ENCODE results near the gene PTPA. TPM values are rescaled to one million over a fixed set of nuclear protein-coding genes. Genes with fewer than 3 reads are reported as not detected.
"Not testable (repeated sequence)": the region's sequence is repeated elsewhere in the genome, so short reads cannot be mapped to it uniquely, and the experiment has no call there.

Gene PTPA
- total and polyA plus RNA-seq, 10 of the 15 experiments (the other 5 are each of a cell fraction or from before 2014, with no cell fraction given) = 1.6 to 111 (median 55.1) TPM

- TF ChIP-seq RELB (IDR thresholded peaks at IDR 0.05; ENCODE audit: low read depth) = no peak
- TF ChIP-seq BHLHE40 (IDR thresholded peaks at IDR 0.05; ENCODE audit: borderline replicate concordance in 1 of 2, low read depth in 2 of 2, low read length in 1 of 2) = no peak
These were observed 75.8 kb downstream of the PTPA start (continued) for GRCh38 chr9:129187042-129187441.

GRCh38 chr9:129189971-129190370 is 78.8 kb downstream of the PTPA start:
- H3K9me3 ChIP-seq (replicated peaks; ENCODE audit: control insufficient read depth, insufficient read depth, low read length); H3K79me2 ChIP-seq (ENCODE audit: control insufficient read depth, insufficient read depth, low read length); BruUV-seq (replicated peaks); H3K4me3 ChIP-seq; DNase-seq (ENCODE audit: low read depth, low spot score); H3K9ac ChIP-seq (ENCODE audit: control insufficient read depth, insufficient read depth, low read length); intact Hi-C loops (cut with micrococcal nuclease; ENCODE audit: unreplicated experiment); H3K27ac ChIP-seq (ENCODE audit: control insufficient read depth, insufficient read depth); H3K4me1 ChIP-seq (ENCODE audit: control insufficient read depth, insufficient read depth, low read length); ATAC-seq; FAIRE-seq; CTCF ChIA-PET; H2AFZ ChIP-seq (ENCODE audit: control insufficient read depth, low read depth, low read length); H3K27me3 ChIP-seq (replicated peaks in 1 of 2; ENCODE audit: control insufficient read depth in 2 of 2, insufficient read depth in 2 of 2, low read length in 1 of 2); SMC1A ChIA-PET (ENCODE audit: uncharacterized antibody, unreplicated experiment); in situ Hi-C loops (cut with MboI); POLR2A ChIA-PET; RAD21 ChIA-PET (ENCODE audit: unreplicated experiment); H3K4me2 ChIP-seq (ENCODE audit: control insufficient read depth, insufficient read depth); H3K36me3 ChIP-seq (ENCODE audit: control insufficient read depth in 2 of 2, insufficient read depth in 2 of 2, low read length in 1 of 2); H4K20me1 ChIP-seq (ENCODE audit: control insufficient read depth, insufficient read depth): not testable (repeated sequence)
- 57% methylated on average over 8 of the region's 8 CpGs for WGBS (ENCODE audit: insufficient coverage, insufficient replicate concordance, low lambda C conversion rate, missing lambda C conversion rate)

GRCh38 chr9:129191234-129191633 is 80.0 kb downstream of the PTPA start:
- ChIA-PET SMC1A (ENCODE audit: uncharacterized antibody, unreplicated experiment) (no interaction called here), RAD21 (ENCODE audit: unreplicated experiment) (no interaction called here)
- TF ChIP-seq NRF1 (conservative IDR thresholded peaks at IDR 0.05; ENCODE audit: low read depth, low read length) (no peak), MXI1 (IDR thresholded peaks at IDR 0.05; ENCODE audit: low read depth, low read length) (no peak), TARDBP (IDR thresholded peaks at IDR 0.05; ENCODE audit: borderline replicate concordance) (no peak), ELK1 (IDR thresholded peaks at IDR 0.05; ENCODE audit: low read depth, low read length) (no peak), BCL11A (IDR thresholded peaks at IDR 0.05; ENCODE audit: low read depth, low read length) (no peak), WRNIP1 (IDR thresholded peaks at IDR 0.05; ENCODE audit: borderline replicate concordance, low read depth, low read length) (no peak), IRF5 (IDR thresholded peaks at IDR 0.05; ENCODE audit: borderline replicate concordance) (no peak), ZNF24 (IDR thresholded peaks at IDR 0.05) (no peak), BRCA1 (IDR thresholded peaks at IDR 0.05; ENCODE audit: low read depth, low read length) (no peak), SUPT20H (IDR thresholded peaks at IDR 0.05; ENCODE audit: borderline replicate concordance, control insufficient read depth, low read depth, low read length) (no peak)

More at GRCh38 chr9:129191234-129191633, 80.0 kb downstream of the PTPA start:
- H2AFZ ChIP-seq (ENCODE audit: control insufficient read depth, low read depth, low read length) = no peak overlapping the region
- H3K79me2 ChIP-seq (ENCODE audit: control insufficient read depth, insufficient read depth, low read length) = no peaks in the 10 kb centered on the region
- FAIRE-seq (no peak), ATAC-seq (no peak), DNase-seq (ENCODE audit: low read depth, low spot score) (no peak)
- H4K20me1 ChIP-seq (ENCODE audit: control insufficient read depth, insufficient read depth) = no peaks in the 10 kb centered on the region
- H3K27ac ChIP-seq (ENCODE audit: control insufficient read depth, insufficient read depth) = no peak overlapping the region
- ChIA-PET CTCF (no interaction called here), POLR2A (no interaction called here)
- no peaks in the 10 kb centered on the region for H3K4me1 ChIP-seq (ENCODE audit: control insufficient read depth, insufficient read depth, low read length)
- H3K4me2 ChIP-seq (ENCODE audit: control insufficient read depth, insufficient read depth) = no peak overlapping the region
- BruUV-seq (replicated peaks) = no TSS peak
- no peak overlapping the region for H3K4me3 ChIP-seq
- no peaks in the 10 kb centered on the region for H3K36me3 ChIP-seq (ENCODE audit: control insufficient read depth in 2 of 2, insufficient read depth in 2 of 2, low read length in 1 of 2)
- intact Hi-C loops (cut with micrococcal nuclease; ENCODE audit: unreplicated experiment) (no loop called here), in situ Hi-C loops (cut with MboI) (no loop called here)
- H3K9ac ChIP-seq (ENCODE audit: control insufficient read depth, insufficient read depth, low read length) = no peak overlapping the region
- H3K27me3 ChIP-seq (replicated peaks in 1 of 2; ENCODE audit: control insufficient read depth in 2 of 2, insufficient read depth in 2 of 2, low read length in 1 of 2) = peaks cover 0 to 5% of the 10 kb centered on the region in 2 experiments; a peak in 3 of 4 replicates
- no peaks in the 10 kb centered on the region; the same call in 1 of the 3 replicates for H3K9me3 ChIP-seq (replicated peaks; ENCODE audit: control insufficient read depth, insufficient read depth, low read length)
- 65% methylated on average over 6 of the region's 7 CpGs for WGBS (ENCODE audit: insufficient coverage, insufficient replicate concordance, low lambda C conversion rate, missing lambda C conversion rate)
